Stomach (tissue), 9 donors: ENCODE measurements around the gene ZSWIM3. TPM values are rescaled to one million over a fixed set of nuclear protein-coding genes. Genes with fewer than 3 reads are reported as not detected.

Experiments used
- DNase-seq, 2 donors: peaks; one replicate each; pipeline versions ENCODE4 v3.0.0 to v3.0.0-alpha.2; 2013 to 2019
- H3K27ac ChIP-seq, 5 donors: fragments of 200-600 bp in 4 of 5; sonication (generic) in 4 of 5; one replicate each; pipeline ENCODE4 v1.5.1; 2013 to 2019; ENCODE audit warnings: mild to moderate bottlenecking in 1 of 5, moderate library complexity in 1 of 5
- H3K27me3 ChIP-seq, 3 donors: fragments of 200-600 bp; sonication (generic); one replicate each; pipeline ENCODE4 v1.5.1; 2017 to 2019; ENCODE audit warnings: mixed run types in 1 of 3
- H3K36me3 ChIP-seq, 4 donors: fragments of 200-600 bp; sonication (generic); 1 replicate in 3 of 4; 2 replicates in 1 of 4; pipeline ENCODE4 v1.5.1; 2016 to 2019
- H3K4me1 ChIP-seq, 4 donors: fragments of 200-600 bp; sonication (generic); one replicate each; pipeline ENCODE4 v1.5.1; 2016 to 2019
- H3K4me3 ChIP-seq, 4 donors: fragments of 200-600 bp; sonication (generic) in 3 of 4; one replicate each; pipeline ENCODE4 v1.5.1; 2016 to 2019; ENCODE audit warnings: mild to moderate bottlenecking in 1 of 4
- H3K9me3 ChIP-seq, 4 donors: fragments of 200-600 bp; sonication (generic); one replicate each; pipeline ENCODE4 v1.5.1; 2016 to 2019
- CTCF ChIP-seq, 7 experiments: fragments of 450-650 bp in 4 of 7; fragments of 200-600 bp in 3 of 7; sonication (generic) in 3 of 7; IDR thresholded peaks; one replicate each; pipeline ENCODE4 v1.5.1; 2016 to 2019; ENCODE audit warnings: antibody characterized with exemption in 7 of 7, control low read depth in 2 of 7, mild to moderate bottlenecking in 1 of 7
- EP300 ChIP-seq: sonication (generic); formaldehyde crosslinking; IDR thresholded peaks from one replicate; pipeline ENCODE4 v1.6.1; 2017; ENCODE audit warnings: antibody characterized with exemption
- POLR2A ChIP-seq, 4 donors: fragments of 450-650 bp; IDR thresholded peaks; one replicate each; pipeline ENCODE4 v1.6.1; 2016; ENCODE audit warnings: antibody characterized with exemption in 4 of 4, control low read depth in 2 of 4, mild to moderate bottlenecking in 1 of 4, moderate library complexity in 1 of 4
- POLR2AphosphoS5 ChIP-seq, 3 donors: sonication (generic); formaldehyde crosslinking; IDR thresholded peaks; one replicate each; pipeline ENCODE4 v1.6.1; 2016; ENCODE audit warnings: antibody characterized with exemption in 3 of 3
- WGBS, 5 donors: extraction: QIAGEN DNeasy Blood & Tissue Kit in 3 of 5; methylation state at CpG; one replicate each; pipeline versions ENCODE4 v1.1.5 to v1.1.7; 2013 to 2018; 5-methylcytosine and 5-hydroxymethylcytosine counted together
- intact Hi-C: fragments of 100-400 bp; cut with DNase I; formaldehyde crosslinking; loops from one replicate; pipeline ENCODE4 v1.15.1; 2023; ENCODE audit warnings: low total_unique reads
- polyA plus RNA-seq, 3 donors: library from polyadenylated mRNA; stranded (reverse); fragments of 200-250 nt; gene quantifications; one replicate each; pipeline ENCODE4 v1.2.3, GENCODE V29; 2013
- total RNA-seq, 5 donors: library from RNA; depleted of rRNA; stranded (reverse); fragments of >200 nt; gene quantifications; one replicate each; pipeline versions ENCODE4 v1.1.0 to v1.2.3, GENCODE V29; 2014 to 2016
- donor health status: healthy with polysubstance abuse.
- donor health status: Bipolar disorder and iron deficiency.
- donor health status: healthy.

The ZSWIM3 gene
- total and polyA plus RNA-seq, 8 donors = 0.87 to 2.3 (median 1.8) TPM; not detected in 1

- H3K36me3 ChIP-seq = peaks cover 13 to 64% (median 53%) of the 10 kb centered on the region in 4 donors
- WGBS, 5 donors = 83 to 93% (median 91%) methylated on average over 7 to 19 of the region's 19 CpGs
Measured at GRCh38 chr20:45886590-45887345, 29.4 kb downstream of the ZSWIM3 start.

GRCh38 chr20:45887346-45887715 is 29.9 kb downstream of the ZSWIM3 start, which contains the start of gene SPATA25:
SPATA25 (minus strand) TSS chr20:45887622; CDS start chr20:45887590, 32 bp downstream.
- 87 to 93% (median 90%) methylated on average over 8 of the region's 8 CpGs for WGBS, 5 donors
- DNase-seq = no peak
- Histone ChIP-seq H3K4me1 (peaks cover 19 to 64% (median 45%) of the 10 kb centered on the region in 4 donors), H3K27ac (no peak within 1 kb of the TSS), H3K36me3 (peaks cover 13 to 64% (median 53%) of the 10 kb centered on the region in 4 donors), H3K9me3 (no peaks in the 10 kb centered on the region), H3K27me3 (no peaks in the 10 kb centered on the region), H3K4me3 (no peak within 1 kb of the TSS)
- intact Hi-C loops = no loop called here
- no peak for TF ChIP-seq POLR2AphosphoS5 (IDR thresholded peaks at IDR 0.05)
- no peak for TF ChIP-seq EP300
- no peak for TF ChIP-seq POLR2A (IDR thresholded peaks at IDR 0.05)

More at GRCh38 chr20:45886590-45887345, 29.4 kb downstream of the ZSWIM3 start:
- peaks cover 15 to 64% (median 45%) of the 10 kb centered on the region in 4 donors for H3K4me1 ChIP-seq
- no peaks in the 10 kb centered on the region for H3K9me3 ChIP-seq
- no peak overlapping the region for H3K4me3 ChIP-seq
- no peak overlapping the region for H3K27ac ChIP-seq
- DNase-seq = no peak
- intact Hi-C loops = no loop called here
- TF ChIP-seq CTCF (IDR thresholded peaks at IDR 0.05) (no peak), EP300 (no peak), POLR2AphosphoS5 (IDR thresholded peaks at IDR 0.05) (no peak), POLR2A (IDR thresholded peaks at IDR 0.05) (no peak)
- no peaks in the 10 kb centered on the region for H3K27me3 ChIP-seq

GRCh38 chr20:45888681-45889080 is 31.3 kb downstream of the ZSWIM3 start:
- H3K4me1 ChIP-seq = peaks cover 21 to 63% (median 51%) of the 10 kb centered on the region in 4 donors
- DNase-seq = no peak
- WGBS, 5 donors = 50 to 92% (median 91%) methylated on average over 1 to 3 of the region's 3 CpGs
- no peaks in the 10 kb centered on the region for H3K9me3 ChIP-seq
- no peak overlapping the region for H3K4me3 ChIP-seq
- no peak overlapping the region for H3K27ac ChIP-seq
- intact Hi-C loops = no loop called here
- TF ChIP-seq CTCF (IDR thresholded peaks at IDR 0.05) (no peak), POLR2A (IDR thresholded peaks at IDR 0.05) (no peak)
- peaks cover 15 to 64% (median 52%) of the 10 kb centered on the region in 4 donors for H3K36me3 ChIP-seq
- no peaks in the 10 kb centered on the region for H3K27me3 ChIP-seq

GRCh38 chr20:45890077-45890984 is 32.9 kb downstream of the ZSWIM3 start:
- no peaks in the 10 kb centered on the region for H3K9me3 ChIP-seq
- intact Hi-C loops = no loop called here
- DNase-seq = peak; percentile 83 to 94
- H3K27ac ChIP-seq = peak overlapping the region; percentile 83 to 88 (median 87)
- WGBS, 5 donors = 1 to 5% (median 2%) methylated on average over 31 to 79 of the region's 79 CpGs
- no peaks in the 10 kb centered on the region for H3K27me3 ChIP-seq
- peaks cover 31 to 66% (median 55%) of the 10 kb centered on the region in 4 donors for H3K36me3 ChIP-seq
- H3K4me1 ChIP-seq = peaks cover 15 to 50% (median 44%) of the 10 kb centered on the region in 4 donors
- H3K4me3 ChIP-seq = peak overlapping the region; percentile 65 to 92 (median 74)
- TF ChIP-seq CTCF (IDR thresholded peaks at IDR 0.05) (peak in 5 of 7 experiments; percentile 37 to 65 (median 55)), POLR2AphosphoS5 (IDR thresholded peaks at IDR 0.05) (peak in 2 of 3 donors; percentile 65 to 70), POLR2A (IDR thresholded peaks at IDR 0.05) (no peak), EP300 (no peak)
